Measurements from ENCODE around the gene SH3BGRL3.
A peak's percentile ranks its signal among the peaks of the same experiment; 100 is the strongest.

DNA sequence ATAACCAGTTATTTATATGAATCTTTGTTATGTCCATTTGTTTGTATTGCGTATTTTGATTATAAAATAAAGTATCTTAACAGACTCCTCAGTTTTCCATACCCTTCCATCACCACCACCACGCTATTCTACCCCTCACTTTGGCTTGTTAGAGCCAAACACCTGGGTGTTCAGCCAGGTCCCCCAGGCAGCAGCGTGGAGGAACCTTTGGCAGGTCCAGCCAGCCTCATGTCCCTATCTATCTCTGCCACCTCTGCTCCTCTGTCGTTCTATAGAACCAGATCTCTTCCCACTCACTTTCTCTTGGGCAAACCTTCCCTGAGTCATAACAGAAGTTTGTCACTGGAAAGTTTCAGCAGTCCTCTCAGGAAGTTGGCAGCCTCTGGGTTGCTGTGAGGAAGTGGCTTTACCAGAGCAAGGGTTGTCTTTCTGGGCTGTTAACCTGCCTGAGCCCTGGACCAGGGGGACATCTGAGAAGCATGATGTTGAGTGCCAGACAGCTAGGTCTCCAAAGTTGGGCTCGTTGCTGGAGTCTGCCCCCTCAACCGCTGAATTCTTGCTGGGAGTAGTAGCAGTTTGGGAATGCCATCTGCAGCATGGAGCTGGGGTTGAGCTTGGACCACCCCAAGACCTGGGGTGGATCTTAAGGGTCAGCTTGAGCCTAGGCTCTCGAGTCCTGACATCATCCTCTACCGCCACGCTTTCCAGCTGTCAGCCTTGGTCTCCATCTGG lies 996 bp upstream of the SH3BGRL3 start:
- TF ChIP-seq POLR2A (IDR thresholded peaks at IDR 0.05) (peak; percentile 40), POLR2AphosphoS5 (IDR thresholded peaks at IDR 0.05) (peak in 2 of 3 donors; percentile 37 to 39), CTCF (IDR thresholded peaks at IDR 0.05) (no peak), EP300 (IDR thresholded peaks at IDR 0.05; ENCODE audit: low read depth) (peak; percentile 30)

All from transverse colon (tissue), 4 donors.